ENCODE measurements around the gene KCNK3.
A peak's percentile ranks its signal among the peaks of the same experiment; 100 is the strongest.
"Not testable (repeated sequence)": the region's sequence is repeated elsewhere in the genome, so short reads cannot be mapped to it uniquely, and the experiment has no call there.

Gene KCNK3

DNA sequence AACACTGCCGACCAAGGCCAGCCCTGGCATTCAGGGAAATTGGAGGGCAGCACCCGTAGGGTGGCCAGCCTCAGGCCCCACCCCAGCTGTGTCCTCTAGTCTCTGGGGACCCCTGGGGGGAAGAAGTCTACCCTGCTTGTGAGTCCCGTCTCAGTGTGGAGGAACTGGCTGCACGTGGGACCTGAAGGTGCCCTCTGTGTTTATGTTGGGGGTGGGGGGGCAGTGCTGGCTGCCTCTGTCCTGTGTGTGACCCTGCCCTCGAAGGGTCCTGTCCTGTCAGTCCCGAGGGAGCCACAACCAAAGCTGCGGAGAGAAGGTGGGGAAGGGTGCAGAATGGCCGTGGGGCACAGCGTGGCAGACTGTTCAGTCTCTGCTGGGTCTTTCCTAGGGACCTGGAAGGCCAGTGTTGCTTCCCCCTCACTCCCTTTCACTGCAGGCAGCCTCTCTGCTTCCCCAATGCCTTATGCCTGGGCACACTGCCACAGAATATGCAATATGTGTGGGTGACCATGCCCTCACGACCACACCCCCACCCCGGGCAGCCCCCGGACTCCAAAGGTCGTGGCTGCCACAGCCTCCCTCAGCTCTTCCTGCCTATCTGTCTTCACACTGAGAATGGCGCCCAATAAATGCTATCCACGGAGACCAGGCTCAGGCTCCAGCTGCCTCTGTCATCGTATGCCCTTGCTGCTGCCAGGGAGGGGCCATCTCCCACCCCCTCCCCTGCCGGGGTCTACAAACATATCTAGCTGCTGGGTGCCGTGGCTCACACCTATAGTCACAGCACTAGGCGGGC, 38.2 kb downstream of the KCNK3 start:
- no peak for DNase-seq (ENCODE audit: low read depth)

DNA sequence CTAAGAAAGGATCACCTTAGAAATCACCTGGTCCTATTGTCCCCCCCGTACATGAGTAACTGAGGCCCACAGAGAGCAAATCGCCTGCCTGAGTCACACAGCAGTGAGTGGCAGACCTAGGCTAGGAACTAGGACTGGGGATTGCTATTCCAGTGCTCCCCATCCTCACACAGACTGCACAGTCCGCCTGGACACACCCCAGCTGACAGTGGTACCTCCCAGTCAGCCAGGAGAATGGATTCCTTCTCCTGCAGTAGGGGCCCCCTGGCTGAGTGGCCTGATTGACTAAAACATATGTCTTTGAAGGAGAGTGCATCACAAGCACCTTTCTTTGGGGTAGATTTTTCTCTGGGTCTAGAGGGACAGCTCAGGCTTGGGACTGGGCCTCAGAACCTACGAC, 39.2 kb downstream of the KCNK3 start:
- no peak for DNase-seq (ENCODE audit: low read depth)

DNA sequence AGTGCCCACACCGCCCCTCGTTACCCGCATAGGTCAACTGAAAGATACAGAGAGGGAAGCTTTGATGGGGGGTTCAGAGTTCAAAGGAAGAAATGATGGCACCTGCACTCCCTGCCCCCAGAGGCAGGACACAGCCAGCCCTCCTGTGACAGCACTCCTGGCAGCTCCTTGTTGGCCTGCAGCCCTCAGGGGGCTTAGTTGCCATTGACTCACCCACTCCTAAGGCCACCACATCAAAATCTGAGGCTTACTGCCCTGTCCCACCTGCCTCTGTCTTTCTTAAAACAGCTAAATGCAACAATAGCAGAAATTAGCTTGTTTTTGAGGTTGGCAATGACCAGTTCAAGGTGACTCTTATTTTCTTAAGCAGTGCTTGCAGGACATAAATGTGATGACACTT, 39.9 kb downstream of the KCNK3 start:
- DNase-seq (ENCODE audit: low read depth): no peak

DNA sequence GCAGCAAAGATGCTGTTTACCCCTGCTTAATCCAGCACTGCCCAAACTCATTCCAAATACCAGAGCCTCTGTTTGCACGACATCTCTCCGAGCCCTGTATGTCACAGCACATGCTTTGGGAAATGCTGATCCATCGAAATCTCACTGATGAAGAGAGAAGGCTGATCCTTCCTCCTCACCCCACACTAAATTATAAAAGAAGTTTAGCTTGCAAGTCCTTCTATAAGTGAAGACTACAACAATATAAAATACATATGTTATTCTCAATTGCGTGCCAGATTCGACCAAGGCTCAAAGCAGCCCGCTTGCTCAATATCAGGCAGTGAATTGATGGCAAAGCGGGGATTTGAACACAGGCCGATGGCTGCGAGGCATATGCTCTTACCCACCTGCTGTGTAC, 40.9 kb downstream of the KCNK3 start:
- no peak for DNase-seq (ENCODE audit: low read depth)

DNA sequence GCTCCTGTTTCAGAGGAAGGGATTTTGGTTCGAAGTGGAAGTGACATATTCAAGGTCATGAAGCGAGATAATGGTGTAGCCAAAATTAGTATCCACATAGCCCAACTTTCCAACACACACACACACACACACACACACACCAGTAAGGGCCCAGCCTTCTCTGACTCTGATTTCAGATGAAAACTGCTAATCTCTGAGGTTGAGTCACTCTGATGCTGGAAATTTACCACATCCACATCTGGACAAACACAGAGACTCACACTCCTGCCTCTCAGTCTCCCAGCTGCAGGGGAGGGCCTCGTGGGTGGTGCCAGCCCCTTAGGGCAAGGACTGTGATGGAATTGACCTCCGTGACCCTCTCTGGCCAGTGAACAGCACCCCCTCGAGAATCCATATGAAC, 42.6 kb downstream of the KCNK3 start:
- DNase-seq (ENCODE audit: low read depth): no peak

DNA sequence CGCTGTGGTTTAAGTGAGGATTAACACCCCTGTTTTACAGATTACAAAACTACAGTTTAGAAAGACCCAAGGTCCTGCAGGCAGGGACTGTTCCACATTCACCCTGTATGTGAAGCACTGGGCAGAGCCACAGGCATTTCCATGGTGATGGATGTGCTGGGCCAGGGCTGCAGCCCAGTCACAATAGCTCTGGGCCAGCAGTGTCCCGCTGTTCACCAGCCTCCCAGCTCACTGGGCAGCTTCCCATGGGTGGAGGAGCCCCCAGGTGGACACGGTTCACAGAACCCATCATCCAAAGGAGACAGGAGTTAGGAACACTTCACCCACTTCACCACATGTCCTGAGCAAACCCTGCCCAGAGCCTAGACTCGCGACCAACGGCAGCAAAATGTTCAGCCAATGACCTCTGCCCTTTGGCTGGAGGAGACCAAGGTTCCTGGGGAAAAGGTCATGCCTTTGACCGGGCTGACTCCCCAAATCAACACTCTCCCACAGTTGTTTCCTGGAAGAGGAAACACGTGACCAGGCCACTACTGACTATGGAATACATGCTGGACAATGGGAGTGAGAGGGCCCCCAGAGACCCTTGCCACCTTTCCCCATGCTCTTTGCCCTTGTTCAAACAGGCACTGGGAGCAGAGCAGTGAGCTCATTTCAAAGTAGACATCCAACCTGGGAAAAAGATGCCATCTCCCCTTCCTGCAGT, 43.5 kb downstream of the KCNK3 start:
- no peak for DNase-seq (ENCODE audit: low read depth)

DNA sequence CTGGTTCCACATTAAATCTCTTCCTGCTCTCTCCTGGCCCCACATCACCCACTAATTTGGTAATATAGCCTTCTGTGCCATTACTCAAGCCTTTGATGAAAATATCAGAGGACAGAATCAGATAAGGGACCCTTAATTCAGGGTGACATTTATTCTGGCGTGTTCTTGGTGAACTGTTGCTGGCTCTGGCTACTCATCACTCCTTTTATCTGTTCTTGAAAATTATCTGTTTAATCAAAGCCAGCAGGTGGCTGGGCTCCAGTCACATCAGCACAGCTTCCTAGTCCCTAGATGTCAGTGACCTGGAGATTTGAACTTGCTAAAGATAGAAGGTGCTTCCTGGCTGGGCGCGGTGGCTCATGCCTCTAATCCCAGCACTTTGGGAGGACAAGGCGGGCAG, 44.7 kb downstream of the KCNK3 start:
- DNase-seq (ENCODE audit: low read depth): no peak

DNA sequence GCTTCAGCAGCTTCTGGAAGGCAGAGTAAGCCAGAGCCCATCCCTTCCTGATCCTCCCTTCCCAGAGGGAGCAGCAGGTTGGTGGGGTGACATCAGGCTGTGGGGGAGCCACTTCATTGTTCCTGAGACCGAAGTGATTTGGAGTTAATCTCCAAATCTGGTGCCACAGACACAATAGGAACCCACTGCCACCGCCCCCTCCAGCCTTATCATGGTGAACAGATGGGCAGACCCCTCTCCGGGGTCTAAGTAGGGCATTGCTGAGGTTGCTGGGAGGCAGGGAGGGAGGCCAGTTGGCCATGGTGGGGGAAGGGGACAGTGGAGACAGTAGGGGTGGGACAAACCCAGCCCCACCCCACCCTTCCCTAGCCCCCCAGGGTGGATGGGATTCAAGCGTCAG, 46.0 kb downstream of the KCNK3 start:
- DNase-seq (ENCODE audit: low read depth): no peak

DNA sequence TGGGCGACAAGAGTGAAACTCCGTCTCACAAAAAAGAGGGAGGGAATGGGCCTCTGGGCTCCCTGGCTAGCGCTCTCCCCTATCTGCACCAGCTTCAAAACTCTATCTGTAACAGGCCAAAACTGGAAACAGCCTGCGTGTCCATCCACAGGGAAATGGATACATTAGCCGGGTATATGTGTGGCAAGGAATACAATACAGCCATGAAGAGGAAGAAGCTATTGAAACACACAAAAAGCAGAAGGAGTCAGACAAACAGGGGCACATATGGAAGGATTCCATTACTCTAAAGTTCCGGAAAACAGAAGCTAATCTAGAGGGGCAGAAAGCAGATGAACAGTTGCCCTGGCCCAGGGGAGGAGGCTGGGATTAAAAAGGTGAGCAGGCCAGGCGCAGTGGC, 47.0 kb downstream of the KCNK3 start:
- no peak for DNase-seq (ENCODE audit: low read depth)

DNA sequence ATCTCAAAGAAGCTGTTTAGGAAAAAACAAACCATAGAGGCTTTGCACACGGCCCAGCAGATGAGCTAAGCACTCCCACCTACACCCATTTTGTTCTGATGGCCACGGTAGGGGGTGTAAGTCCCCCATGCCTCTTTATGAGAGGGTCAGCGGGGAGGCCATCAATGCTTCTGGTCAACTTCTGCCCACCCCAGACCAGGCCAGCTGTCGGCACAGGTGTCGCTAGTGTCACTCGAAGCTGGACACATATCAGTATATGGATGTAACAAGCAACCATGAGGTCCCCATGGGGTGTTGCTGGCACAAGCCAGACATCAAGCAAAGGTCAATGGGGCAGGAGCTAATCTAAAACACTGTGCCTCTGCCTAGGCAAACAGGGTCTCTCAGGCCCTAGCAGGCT, 47.8 kb downstream of the KCNK3 start:
- DNase-seq (ENCODE audit: low read depth): no peak

DNA sequence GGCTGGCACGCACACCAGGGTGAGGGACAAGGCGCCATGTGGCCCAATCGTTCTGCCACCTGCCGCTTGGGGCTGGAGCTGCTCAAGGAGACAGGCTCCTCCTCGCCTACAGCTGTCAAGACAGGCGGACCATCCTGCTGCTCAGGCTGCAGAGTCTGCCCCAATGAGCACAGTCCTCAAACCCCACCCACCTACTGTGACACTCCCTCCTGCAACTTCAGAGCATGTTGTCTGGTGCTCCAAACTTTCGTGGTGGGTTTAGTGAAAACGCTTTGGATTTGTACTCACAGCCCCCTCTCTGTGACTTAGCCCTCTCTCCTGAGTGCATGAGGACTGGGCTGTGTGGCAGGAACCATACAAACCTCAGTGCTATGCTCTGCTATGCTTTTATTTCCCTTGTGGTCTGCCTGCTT, 48.4 kb downstream of the KCNK3 start:
- DNase-seq (ENCODE audit: low read depth): peak; percentile 18

DNA sequence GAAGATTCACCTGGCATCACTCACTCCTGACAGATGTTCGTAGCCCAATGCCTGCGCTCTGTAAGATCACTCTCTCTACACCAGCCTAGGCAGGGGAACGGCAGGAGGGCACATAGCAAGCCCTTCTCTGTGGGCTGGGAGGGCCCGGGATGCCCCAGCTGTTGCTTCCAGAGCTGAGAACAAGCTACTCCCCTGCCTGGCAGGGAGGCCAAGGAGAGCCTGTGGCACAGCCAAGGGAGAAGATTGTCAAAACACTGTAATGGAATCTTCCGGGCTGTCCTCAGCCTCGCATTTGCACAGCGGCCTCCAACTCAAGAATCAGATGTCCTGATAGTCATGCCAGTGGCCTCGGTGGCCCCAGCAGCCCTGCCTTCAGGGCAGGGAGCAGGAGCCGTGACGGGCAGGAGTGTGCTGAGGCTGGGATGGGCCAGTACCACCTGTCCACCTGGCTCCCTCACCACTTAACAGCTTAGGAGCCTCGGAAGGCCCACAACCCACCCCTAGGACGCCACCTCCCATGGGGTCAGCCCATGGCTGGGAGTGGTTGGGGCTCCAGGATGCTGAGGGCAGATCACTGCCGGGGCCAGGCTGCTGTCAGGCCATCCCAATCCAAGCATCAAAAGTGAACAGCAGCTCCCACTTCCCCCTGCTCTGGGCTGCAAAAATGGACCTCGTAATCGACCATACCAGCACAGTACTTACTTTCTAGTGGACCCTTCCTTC, 49.7 kb downstream of the KCNK3 start:
- no peak for DNase-seq (ENCODE audit: low read depth)

DNA sequence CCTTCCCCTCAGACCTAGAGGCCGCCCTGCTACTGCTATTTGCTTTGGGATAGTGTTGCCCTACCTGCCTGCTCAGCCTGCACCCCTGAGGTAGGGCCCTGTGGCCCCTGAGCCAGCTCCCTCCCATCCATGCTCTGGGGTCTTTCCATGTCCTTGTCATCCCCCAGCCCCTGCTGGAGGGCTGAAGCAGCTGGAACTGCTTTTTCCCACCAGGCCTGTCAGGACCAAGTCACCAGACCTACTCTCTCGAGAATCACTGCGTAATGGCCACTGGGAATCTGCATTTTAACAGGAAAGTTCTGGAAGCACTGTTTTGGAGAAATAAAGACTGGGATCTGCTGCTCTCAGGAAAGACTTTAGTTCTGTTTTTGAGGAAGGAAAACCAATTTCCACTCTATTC, 51.3 kb downstream of the KCNK3 start:
- no peak for DNase-seq (ENCODE audit: low read depth)

DNA sequence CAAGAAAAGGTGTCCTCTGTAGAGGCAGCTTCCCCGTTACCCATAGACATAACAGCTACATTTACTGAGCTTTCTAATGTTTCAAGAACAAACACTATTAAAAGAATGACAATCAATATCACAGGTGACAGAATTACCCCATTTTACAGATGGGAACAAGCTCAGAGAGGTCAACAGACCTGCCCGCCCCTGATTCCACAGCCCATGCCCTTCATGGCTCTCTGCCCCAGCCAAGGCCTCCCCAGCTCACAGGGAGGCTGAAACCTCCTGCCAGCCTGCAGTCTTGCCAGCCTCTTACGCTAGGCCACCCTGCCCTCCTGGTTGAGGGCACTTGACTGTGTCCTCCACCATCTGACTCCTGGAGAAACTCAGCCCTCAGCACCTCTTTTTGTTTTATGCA, 52.4 kb downstream of the KCNK3 start:
- DNase-seq (ENCODE audit: low read depth): no peak

DNA sequence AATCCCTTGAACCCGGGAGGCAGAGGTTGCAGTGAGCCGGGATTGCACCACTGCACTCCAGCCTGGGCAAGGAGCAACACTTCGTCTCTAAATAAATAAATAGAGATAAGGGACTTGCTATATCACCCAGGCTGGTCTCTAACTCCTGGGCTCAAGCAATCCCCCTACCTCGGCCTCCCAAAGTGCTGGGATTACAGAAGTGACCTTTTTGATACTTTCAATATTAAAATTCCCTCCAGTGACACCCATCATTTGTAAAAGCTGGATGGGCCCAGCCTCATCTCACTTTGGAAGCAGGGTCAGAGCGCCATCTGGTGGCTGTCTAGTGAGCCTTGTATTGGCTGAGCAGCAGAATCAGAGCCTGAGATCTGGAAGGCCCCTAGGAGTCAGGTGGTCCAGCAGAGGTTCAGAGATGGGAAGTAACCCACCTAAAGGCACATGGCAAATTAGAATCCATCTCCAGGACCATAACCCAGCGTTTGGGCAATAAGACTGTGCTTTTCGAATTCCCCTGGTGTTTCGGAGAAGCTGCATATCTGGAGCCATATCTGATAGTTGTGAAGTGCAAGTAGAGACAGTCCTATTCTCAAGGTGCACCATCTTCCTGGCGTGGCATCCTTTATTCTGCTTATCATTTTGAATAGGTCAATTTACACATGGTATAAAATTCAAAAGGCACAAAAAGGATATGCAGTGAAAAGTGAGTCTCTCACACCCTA, 53.2 kb downstream of the KCNK3 start:
- peak; percentile 68 for DNase-seq (ENCODE audit: low read depth)

DNA sequence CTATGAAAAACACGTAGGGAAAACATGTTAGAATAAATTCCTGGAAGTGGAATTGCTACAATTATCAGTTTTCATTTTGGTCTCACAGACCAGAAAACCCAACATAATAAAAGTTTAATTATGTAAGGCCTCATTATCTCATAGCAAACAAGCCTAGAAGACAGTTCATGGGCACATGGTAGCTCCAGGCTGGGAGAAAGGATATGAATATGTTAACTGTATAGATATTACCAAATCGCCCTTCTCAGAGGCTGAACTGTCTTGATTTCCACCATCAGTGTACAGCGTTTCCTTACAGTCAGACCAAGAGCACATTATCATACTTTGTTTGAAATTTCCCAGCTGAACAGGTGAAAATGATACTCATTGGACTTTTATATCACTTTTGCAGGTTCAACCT, 54.4 kb downstream of the KCNK3 start:
- DNase-seq (ENCODE audit: low read depth): no peak

DNA sequence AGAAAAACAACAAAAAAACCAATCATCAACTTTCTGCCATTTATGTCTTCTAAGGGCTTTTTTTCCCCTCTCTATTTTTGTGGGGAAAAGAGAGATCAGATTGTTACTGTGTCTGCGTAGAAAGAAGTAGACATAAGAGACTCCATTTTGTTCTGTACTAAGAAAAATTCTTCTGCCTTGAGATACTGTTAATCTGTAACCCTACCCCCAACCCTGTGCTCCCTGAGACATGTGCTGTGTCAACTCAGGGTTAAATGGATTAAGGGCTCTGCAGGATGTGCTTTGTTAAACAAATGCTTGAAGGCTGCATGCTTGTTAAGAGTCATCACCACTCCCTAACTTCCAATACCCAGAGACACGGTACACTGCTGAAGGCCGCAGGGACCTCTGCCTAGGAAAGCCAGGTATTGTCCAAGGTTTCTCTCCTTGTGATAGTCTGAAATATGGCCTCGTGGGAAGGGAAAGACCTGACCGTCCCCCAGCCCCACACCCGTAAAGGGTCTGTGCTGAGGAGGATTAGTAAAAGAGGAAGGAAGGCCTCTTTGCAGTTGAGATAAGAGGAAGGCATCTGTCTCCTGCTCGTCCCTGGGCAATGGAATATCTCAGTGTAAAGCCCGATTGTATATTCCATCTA, 57.4 kb downstream of the KCNK3 start:
- DNase-seq (ENCODE audit: low read depth): not testable (repeated sequence)

DNA sequence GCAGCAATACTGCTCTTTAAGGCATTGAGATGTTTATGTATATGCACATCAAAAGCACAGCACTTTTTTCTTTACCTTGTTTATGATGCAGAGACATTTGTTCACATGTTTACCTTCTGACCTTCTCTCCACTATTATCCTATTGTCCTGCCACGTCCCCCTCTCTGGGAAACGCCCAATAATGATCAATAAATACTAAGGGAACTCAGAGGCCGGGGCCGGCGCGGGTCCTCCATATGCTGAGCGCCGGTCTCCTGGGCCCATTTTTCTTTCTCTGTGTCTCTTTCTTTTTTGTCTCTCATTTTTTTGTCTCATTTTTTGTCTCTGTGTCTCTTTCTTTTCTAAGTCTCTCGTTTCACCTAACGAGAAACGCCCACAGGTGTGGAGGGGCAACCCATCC, 57.9 kb downstream of the KCNK3 start:
- not testable (repeated sequence) for DNase-seq (ENCODE audit: low read depth)

DNA sequence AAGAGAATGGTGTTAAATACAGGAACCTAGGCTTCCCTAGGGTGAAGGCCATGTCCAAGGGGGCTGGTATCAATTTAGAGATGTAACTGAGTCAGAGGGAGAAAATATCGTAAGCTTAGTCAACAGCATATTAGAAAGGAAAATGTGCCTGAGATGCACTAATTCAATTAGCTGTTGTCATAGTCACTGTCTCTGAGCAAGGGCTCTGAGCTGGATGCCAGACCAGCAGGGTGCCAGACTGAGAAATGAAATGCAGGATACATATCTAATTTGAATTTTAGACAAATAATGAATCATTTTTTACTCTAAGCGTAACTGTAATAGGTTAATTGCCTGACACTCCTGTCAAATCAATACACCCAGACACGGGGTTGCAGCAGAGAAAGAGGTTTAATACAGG, 60.1 kb downstream of the KCNK3 start:
- no peak for DNase-seq (ENCODE audit: low read depth)

DNA sequence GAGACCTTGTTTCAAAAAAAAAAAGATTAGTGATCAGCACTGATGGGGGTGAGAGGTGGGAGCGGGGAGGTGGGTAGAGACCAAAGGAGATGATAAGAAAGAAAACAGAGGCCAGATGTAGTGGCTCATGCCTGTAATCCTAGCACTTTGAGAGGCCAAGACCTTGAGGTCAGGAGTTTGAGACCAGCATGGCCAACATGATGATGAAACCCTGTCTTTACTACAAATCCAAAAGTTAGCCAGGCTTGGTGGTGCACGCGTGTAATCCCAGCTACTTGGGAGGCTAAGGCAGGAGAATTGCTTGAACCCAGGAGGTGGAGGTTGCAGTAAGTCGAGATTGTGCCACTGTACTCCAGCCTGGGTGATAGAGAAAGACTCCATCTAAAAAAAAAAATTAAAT, 62.0 kb downstream of the KCNK3 start:
- DNase-seq (ENCODE audit: low read depth): no peak

DNA sequence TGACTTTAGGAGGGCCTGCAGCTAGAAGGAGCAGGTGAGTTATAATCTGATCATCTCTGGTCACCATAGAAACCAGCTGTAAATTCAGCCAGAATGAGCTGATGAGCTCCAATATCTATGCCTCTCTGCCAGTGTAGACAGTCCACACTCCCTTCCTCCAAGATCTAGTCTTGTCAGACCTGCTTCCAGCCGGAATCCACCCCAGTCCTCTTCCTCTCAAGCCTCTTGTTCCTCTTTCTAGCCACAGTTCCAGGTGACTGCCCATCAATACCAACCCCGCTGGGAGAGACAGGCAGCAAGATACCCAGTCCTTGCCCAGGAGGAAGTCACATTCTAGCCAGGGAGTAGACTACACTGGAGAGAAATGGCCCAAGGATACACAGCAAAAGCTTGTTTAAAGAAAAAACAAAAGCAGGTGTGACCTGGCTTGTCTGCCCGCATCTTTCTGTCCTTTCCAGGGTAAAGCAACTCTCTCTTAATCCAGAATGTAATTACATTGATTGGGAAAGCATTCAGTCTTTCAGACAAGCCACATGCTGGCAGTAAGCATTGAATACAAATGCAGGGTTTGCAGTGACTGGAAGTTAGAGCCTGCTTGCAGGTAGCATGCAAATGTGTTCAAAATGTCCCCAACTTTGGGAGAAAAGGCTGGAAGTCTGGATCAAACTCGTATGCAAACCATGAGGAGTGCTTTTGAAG, 62.6 kb downstream of the KCNK3 start:
- no peak for DNase-seq (ENCODE audit: low read depth)
